CD4-positive, alpha-beta T cell (primary cell): ENCODE results near the gene PROX2. TPM values are rescaled to one million over a fixed set of nuclear protein-coding genes. Genes with fewer than 3 reads are reported as not detected.
A peak's percentile ranks its signal among the peaks of the same experiment; 100 is the strongest.

Source experiments
- ATAC-seq: fragments of 200-7000 bp; cut with Tn5 transposase; one replicate; pipeline ENCODE4 v1.10.0; 2022; ENCODE audit warnings: mild to moderate bottlenecking; ENCODE audit not compliant: poor library complexity
- CTCF ChIA-PET: fragments of 350-600 bp; sonication (Branson Sonifier 250); formaldehyde crosslinking; loops from one replicate; lab custom pipeline; 2021; ENCODE audit warnings: antibody characterized with exemption, inconsistent platforms; lab: Charles Lee
- POLR2A ChIA-PET: fragments of 350-600 bp; sonication (Branson Sonifier 250); formaldehyde crosslinking; loops from one replicate; lab custom pipeline; 2021; ENCODE audit warnings: antibody characterized with exemption, inconsistent platforms; lab: Charles Lee
- DNase-seq, 14 experiments: peaks; one replicate each; pipeline ENCODE4 v3.0.0-alpha.2; 2013 to 2020; ENCODE audit warnings: mixed read lengths in 2 of 14
- H3K27ac ChIP-seq, 2 donors: one replicate each; pipeline versions ENCODE4 v1.5.1 to v1.7.0; 2013; ENCODE audit warnings: low read length in 2 of 2, low read depth in 1 of 2, mild to moderate bottlenecking in 1 of 2
- H3K27me3 ChIP-seq, 2 experiments: 1 replicate in 1 of 2; 2 replicates in 1 of 2; pipeline versions ENCODE4 v1.6.1 to v1.7.0; 2013; ENCODE audit warnings: low read length in 2 of 2, control low read depth in 1 of 2, mild to moderate bottlenecking in 1 of 2, moderate library complexity in 1 of 2; ENCODE audit not compliant: insufficient read depth in 2 of 2, control insufficient read depth in 1 of 2
- H3K36me3 ChIP-seq: one replicate; pipeline ENCODE4 v1.6.1; 2013; ENCODE audit warnings: low read length, control low read depth; ENCODE audit not compliant: insufficient read depth
- H3K4me1 ChIP-seq: one replicate; pipeline ENCODE4 v1.6.1; 2013; ENCODE audit warnings: low read length, control low read depth; ENCODE audit not compliant: insufficient read depth
- H3K4me3 ChIP-seq: one replicate; pipeline ENCODE4 v1.5.1; 2013; ENCODE audit warnings: mild to moderate bottlenecking, low read length, moderate library complexity
- H3K9me3 ChIP-seq, 2 experiments: 1 replicate in 1 of 2; 2 replicates in 1 of 2; pipeline versions ENCODE4 v1.6.1 to v1.7.0; 2013; ENCODE audit warnings: low read length in 2 of 2, mild to moderate bottlenecking in 2 of 2, control low read depth in 1 of 2, moderate library complexity in 1 of 2; ENCODE audit not compliant: control insufficient read depth in 1 of 2, insufficient read depth in 1 of 2
- H3K27ac Mint-ChIP-seq: one replicate; pipeline ENCODE4 v1.8.0; 2020; ENCODE audit warnings: mixed read lengths
- H3K27me3 Mint-ChIP-seq: one replicate; pipeline ENCODE4 v1.8.0; 2021; ENCODE audit warnings: mixed read lengths
- H3K36me3 Mint-ChIP-seq: one replicate; pipeline ENCODE4 v1.8.0; 2021; ENCODE audit warnings: low read depth, mixed read lengths
- H3K4me1 Mint-ChIP-seq: one replicate; pipeline ENCODE4 v1.8.0; 2021; ENCODE audit warnings: low read depth, mixed read lengths
- H3K4me3 Mint-ChIP-seq: one replicate; pipeline ENCODE4 v1.8.0; 2020; ENCODE audit warnings: mild to moderate bottlenecking, mixed read lengths
- H3K9me3 Mint-ChIP-seq: one replicate; pipeline ENCODE4 v1.8.0; 2020; ENCODE audit warnings: mixed read lengths
- CTCF ChIP-seq: fragments of 200-600 bp; IDR thresholded peaks from one replicate; pipeline ENCODE4 v1.8.0; 2022; ENCODE audit warnings: antibody characterized with exemption, mild to moderate bottlenecking
- intact Hi-C, 2 experiments: fragments of 100-400 bp; cut with DNase I in 1 of 2; cut with micrococcal nuclease in 1 of 2; formaldehyde crosslinking; loops; one replicate each; pipeline versions ENCODE4 v1.15.1 to v1.9.0; 2023 to 2025; cut with DNase I, micrococcal nuclease
- total RNA-seq, 174 experiments: library from RNA in 2 of 174; stranded (reverse) in 2 of 174; gene quantifications; one replicate each; pipeline ENCODE4 v1.2.3 and lab custom pipeline; 2021 to 2026

The PROX2 gene
- total RNA-seq, 2 experiments from 2014 or later, result 0.25 TPM; not detected in 1

GRCh38 chr14:74846168-74846567 lies 29.8 kb downstream of the PROX2 start:
- Histone ChIP-seq H3K27me3 (no peaks in the 10 kb centered on the region), H3K27ac (no peak overlapping the region), H3K9me3 (no peaks in the 10 kb centered on the region), H3K36me3 (no peaks in the 10 kb centered on the region), H3K4me1 (peaks cover 5% of the 10 kb centered on the region), H3K4me3 (no peak overlapping the region)
- H3K4me3 Mint-ChIP-seq, result no peak overlapping the region
- H3K27me3 Mint-ChIP-seq, result no peaks in the 10 kb centered on the region
- H3K27ac Mint-ChIP-seq, result no peak overlapping the region
- intact Hi-C loops, result no loop called here
- no peak for TF ChIP-seq CTCF
- ATAC-seq, result no peak
- ChIA-PET POLR2A (no interaction called here), CTCF (interaction anchor here (1.3 to 1.7 kb wide), 2 partner anchors 15 to 234 kb away, joined by 3 to 7 read pairs; partner anchors contain the start of gene LTBP2)
- DNase-seq, result no peak
- H3K9me3 Mint-ChIP-seq, result no peaks in the 10 kb centered on the region
- peaks cover 8% of the 10 kb centered on the region for H3K36me3 Mint-ChIP-seq
- peaks cover 29% of the 10 kb centered on the region for H3K4me1 Mint-ChIP-seq

- H3K27ac Mint-ChIP-seq, result peak overlapping the region; percentile 70
- DNase-seq (no peak), ATAC-seq (no peak)
These were observed 32.3 kb downstream of the PROX2 start for GRCh38 chr14:74843653-74844052.

GRCh38 chr14:74841230-74842207 lies 34.4 kb downstream of the PROX2 start:
- Histone ChIP-seq H3K4me1 (peaks cover 24% of the 10 kb centered on the region), H3K4me3 (no peak overlapping the region), H3K9me3 (no peaks in the 10 kb centered on the region), H3K27me3 (no peaks in the 10 kb centered on the region), H3K27ac (peak overlapping the region; percentile 8 to 70), H3K36me3 (no peaks in the 10 kb centered on the region)
- H3K4me3 Mint-ChIP-seq, result peak overlapping the region; percentile 59
- TF ChIP-seq CTCF, result no peak
- ChIA-PET CTCF (interaction anchor here (1.1 to 2.3 kb wide), 2 partner anchors 11 to 19 kb away, joined by 3 to 8 read pairs (median 4); no protein-coding TSS in a partner anchor), POLR2A (interaction anchor here (0.7 to 1.7 kb wide), 2 partner anchors 19 to 78 kb away, joined by 3 to 5 read pairs; partner anchors contain the start of gene YLPM1)
- intact Hi-C loops, result no loop called here
- ATAC-seq (peak; percentile 47), DNase-seq (peak in 4 of 14 experiments; percentile 31 to 73 (median 48))
- H3K9me3 Mint-ChIP-seq, result no peaks in the 10 kb centered on the region
- H3K27ac Mint-ChIP-seq, result peak overlapping the region; percentile 97
- H3K27me3 Mint-ChIP-seq, result no peaks in the 10 kb centered on the region
- peaks cover 28% of the 10 kb centered on the region for H3K36me3 Mint-ChIP-seq
- H3K4me1 Mint-ChIP-seq, result peaks cover 66% of the 10 kb centered on the region

More at GRCh38 chr14:74843653-74844052, 32.3 kb downstream of the PROX2 start:
- Mint-ChIP-seq H3K27me3 (no peaks in the 10 kb centered on the region), H3K4me1 (peaks cover 45% of the 10 kb centered on the region), H3K9me3 (no peaks in the 10 kb centered on the region), H3K4me3 (no peak overlapping the region), H3K36me3 (peaks cover 19% of the 10 kb centered on the region)
- H3K27ac ChIP-seq, result no peak overlapping the region
- ChIA-PET CTCF (interaction anchor here (1.0 to 2.3 kb wide), 2 partner anchors 17 to 62 kb away, joined by 3 to 8 read pairs; no protein-coding TSS in a partner anchor), POLR2A (no interaction called here)
- H3K9me3 ChIP-seq, result no peaks in the 10 kb centered on the region
- intact Hi-C loops, result no loop called here
- no peaks in the 10 kb centered on the region for H3K27me3 ChIP-seq
- no peak overlapping the region for H3K4me3 ChIP-seq
- H3K36me3 ChIP-seq, result no peaks in the 10 kb centered on the region
- no peak for TF ChIP-seq CTCF
- peaks cover 17% of the 10 kb centered on the region for H3K4me1 ChIP-seq
